ENCODE results near the gene SPINK2.

The SPINK2 gene

GRCh38 chr4:56821381-56822243 lies at the start of gene SPINK2:
TSS of gene SPINK2 (minus strand) at chr4:56821701. CDS start at chr4:56821662, 39 bp downstream.
- no peak for DNase-seq (ENCODE audit: low read depth)

- no peak for DNase-seq (ENCODE audit: low read depth)
These were observed 49.4 kb upstream of the SPINK2 start for GRCh38 chr4:56870946-56871345.

GRCh38 chr4:56863441-56864139 lies 42.1 kb upstream of the SPINK2 start:
- no peak for DNase-seq (ENCODE audit: low read depth)

GRCh38 chr4:56861360-56861759 lies 39.9 kb upstream of the SPINK2 start:
- no peak for DNase-seq (ENCODE audit: low read depth)

GRCh38 chr4:56860781-56861180 lies 39.3 kb upstream of the SPINK2 start:
- no peak for DNase-seq (ENCODE audit: low read depth)

- DNase-seq (ENCODE audit: low read depth), result no peak
These were observed 38.3 kb upstream of the SPINK2 start for GRCh38 chr4:56859841-56860240.

- DNase-seq (ENCODE audit: low read depth), result no peak
These were observed 36.3 kb upstream of the SPINK2 start for GRCh38 chr4:56857601-56858309.

- no peak for DNase-seq (ENCODE audit: low read depth)
These were observed 35.2 kb upstream of the SPINK2 start for GRCh38 chr4:56856656-56857055.

GRCh38 chr4:56850910-56851309 lies 29.4 kb upstream of the SPINK2 start:
- no peak for DNase-seq (ENCODE audit: low read depth)

- no peak for DNase-seq (ENCODE audit: low read depth)
These were observed 23.5 kb upstream of the SPINK2 start for GRCh38 chr4:56844802-56845580.

GRCh38 chr4:56843421-56843899 lies 22.0 kb upstream of the SPINK2 start:
- DNase-seq (ENCODE audit: low read depth), result no peak

- no peak for DNase-seq (ENCODE audit: low read depth)
These were observed 19.1 kb upstream of the SPINK2 start for GRCh38 chr4:56840559-56840958.

- DNase-seq (ENCODE audit: low read depth), result no peak
These were observed 7.5 kb upstream of the SPINK2 start for GRCh38 chr4:56828784-56829535.

GRCh38 chr4:56823933-56824600 lies 2.6 kb upstream of the SPINK2 start:
- no peak for DNase-seq (ENCODE audit: low read depth)

GRCh38 chr4:56818797-56819196 lies 2.7 kb downstream of the SPINK2 start:
- no peak for DNase-seq (ENCODE audit: low read depth)

GRCh38 chr4:56817840-56818491 lies 3.5 kb downstream of the SPINK2 start:
- no peak for DNase-seq (ENCODE audit: low read depth)

- DNase-seq (ENCODE audit: low read depth), result no peak
These were observed 14.8 kb downstream of the SPINK2 start for GRCh38 chr4:56806666-56807065.

- DNase-seq (ENCODE audit: low read depth), result no peak
These were observed 16.9 kb downstream of the SPINK2 start for GRCh38 chr4:56804551-56804950.

- DNase-seq (ENCODE audit: low read depth), result no peak
These were observed 18.0 kb downstream of the SPINK2 start for GRCh38 chr4:56803471-56803870.

Data from CMK (cell line).